HUES6 (cell line): Measurements from ENCODE around the gene GNB1L.
A peak's percentile ranks its signal among the peaks of the same experiment; 100 is the strongest.

Experiments
- H3K27ac ChIP-seq: 2 replicates; pipeline ENCODE4 v1.7.0; 2013; ENCODE audit warnings: low read depth, mild to moderate bottlenecking, low read length, inconsistent platforms
- H3K27me3 ChIP-seq: 2 replicates; pipeline ENCODE4 v1.6.1; 2013; ENCODE audit warnings: low read length; ENCODE audit not compliant: control insufficient read depth, insufficient read depth
- H3K36me3 ChIP-seq: 2 replicates; pipeline ENCODE4 v1.6.1; 2013; ENCODE audit warnings: low read length; ENCODE audit not compliant: control insufficient read depth, insufficient read depth
- H3K4me1 ChIP-seq: 2 replicates; pipeline ENCODE4 v1.6.1; 2013; ENCODE audit warnings: low read length; ENCODE audit not compliant: control insufficient read depth, insufficient read depth
- H3K4me3 ChIP-seq: 2 replicates; pipeline ENCODE4 v1.5.1; 2013; ENCODE audit warnings: low read depth, low read length
- H3K9ac ChIP-seq: one replicate; pipeline ENCODE4 v1.6.1; 2013; ENCODE audit warnings: mild to moderate bottlenecking, low read length
- H3K9me3 ChIP-seq: 2 replicates; pipeline ENCODE4 v1.6.1; 2013; ENCODE audit warnings: low read depth, low read length; ENCODE audit not compliant: control insufficient read depth, insufficient read depth

Gene GNB1L

DNA sequence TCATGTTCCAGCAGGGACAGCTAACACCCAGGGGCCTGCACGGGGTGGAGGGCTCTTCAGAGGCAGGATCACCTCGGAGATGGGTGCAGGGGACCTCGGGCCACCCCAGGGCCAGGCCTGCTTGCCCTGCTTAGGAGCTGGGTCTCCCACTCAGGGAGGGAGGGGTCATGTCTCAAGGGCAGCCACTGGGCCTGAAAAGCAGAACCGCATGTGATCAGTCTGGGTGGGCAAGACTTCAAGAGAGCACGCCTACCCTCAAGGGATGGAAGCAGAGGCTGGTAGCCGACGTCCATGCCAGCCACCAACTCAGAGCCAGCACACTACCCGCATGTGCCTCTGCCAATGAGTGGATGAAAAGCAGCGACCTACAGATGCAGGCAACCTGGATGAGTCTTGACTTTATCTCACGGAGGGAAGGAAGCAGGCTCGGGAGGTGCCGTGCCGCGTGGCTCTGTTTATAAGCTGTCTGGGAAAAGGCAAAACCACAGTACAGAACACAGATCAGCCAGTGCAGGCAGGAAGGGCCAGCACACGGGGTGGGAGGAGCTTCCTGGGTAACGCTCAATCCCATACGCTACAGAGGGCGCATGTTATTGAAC, 78.1 kb downstream of the GNB1L start:
- H3K9me3 ChIP-seq = no peaks in the 10 kb centered on the region
- H3K27ac ChIP-seq = no peak overlapping the region
- H3K9ac ChIP-seq = no peak overlapping the region
- H3K4me1 ChIP-seq = no peaks in the 10 kb centered on the region
- H3K4me3 ChIP-seq = no peak overlapping the region
- H3K27me3 ChIP-seq = peaks cover 23% of the 10 kb centered on the region; the same call in 1 of the 2 replicates
- H3K36me3 ChIP-seq = no peaks in the 10 kb centered on the region

DNA sequence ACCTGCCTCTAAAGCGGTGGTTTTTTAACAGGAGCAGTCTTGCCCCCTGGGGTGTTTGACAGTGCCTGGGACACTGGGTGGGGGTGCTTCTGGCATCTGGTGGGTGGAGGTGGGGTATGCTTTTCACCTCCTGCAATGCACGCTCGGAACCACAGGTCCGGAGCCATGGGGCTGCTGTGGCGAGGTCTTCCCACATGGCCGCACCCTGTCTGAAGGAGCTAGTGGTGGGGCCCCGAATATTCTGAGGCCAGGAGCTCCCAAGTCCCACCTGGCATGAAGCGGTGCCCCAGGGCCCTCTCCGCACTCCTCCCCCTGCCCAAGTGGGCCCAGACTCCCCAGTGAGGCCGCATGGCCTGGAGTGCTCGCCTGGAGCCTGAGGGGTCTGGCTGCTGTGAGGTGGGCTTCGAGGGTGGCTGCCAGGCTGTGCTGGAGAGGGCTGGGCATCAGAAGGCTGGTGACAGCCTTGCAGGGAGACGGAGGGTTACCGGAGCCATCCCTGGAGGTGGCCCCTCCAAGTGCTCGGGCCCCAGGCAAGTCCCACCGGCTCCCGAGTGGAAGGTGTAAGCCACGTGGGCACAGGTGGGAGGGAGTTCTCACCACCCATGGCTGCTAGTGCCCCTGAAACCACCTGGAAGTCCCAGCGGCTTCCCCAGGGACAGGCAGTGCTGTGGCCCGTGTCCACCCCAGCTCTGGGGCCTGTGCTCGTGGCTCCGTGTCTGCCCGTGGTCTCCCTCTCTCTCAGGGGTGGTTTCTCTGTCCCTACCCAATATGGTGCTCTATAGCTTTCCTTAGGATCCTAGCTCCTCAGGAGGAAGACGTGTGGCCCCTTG, 79.0 kb downstream of the GNB1L start:
- Histone ChIP-seq H3K36me3 (no peaks in the 10 kb centered on the region), H3K4me1 (no peaks in the 10 kb centered on the region), H3K27ac (no peak overlapping the region), H3K27me3 (peaks cover 31% of the 10 kb centered on the region), H3K4me3 (no peak overlapping the region), H3K9me3 (no peaks in the 10 kb centered on the region), H3K9ac (no peak overlapping the region)

DNA sequence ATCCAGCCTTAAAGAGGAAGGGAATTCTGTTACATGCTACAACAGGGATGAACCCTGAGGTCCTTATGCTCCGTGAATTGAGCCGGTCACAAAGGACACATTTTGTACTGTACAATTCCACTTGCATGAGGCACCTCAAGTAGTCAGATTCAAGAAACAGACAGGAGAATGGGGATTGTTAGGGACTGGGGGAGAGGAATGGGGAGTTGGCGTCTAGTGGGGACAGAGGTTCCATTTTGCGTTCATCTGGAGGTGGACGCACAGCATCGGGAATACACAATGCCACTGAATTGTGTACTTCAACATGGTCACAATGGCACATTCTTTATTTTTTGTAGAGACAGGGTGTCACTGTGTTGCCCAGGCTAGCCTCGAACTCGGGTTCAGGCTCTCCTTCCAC, 80.0 kb downstream of the GNB1L start:
- no peaks in the 10 kb centered on the region for H3K36me3 ChIP-seq
- H3K4me3 ChIP-seq = no peak overlapping the region
- H3K4me1 ChIP-seq = no peaks in the 10 kb centered on the region
- peaks cover 42% of the 10 kb centered on the region for H3K27me3 ChIP-seq
- H3K9me3 ChIP-seq = no peaks in the 10 kb centered on the region
- no peak overlapping the region for H3K27ac ChIP-seq
- no peak overlapping the region for H3K9ac ChIP-seq

DNA sequence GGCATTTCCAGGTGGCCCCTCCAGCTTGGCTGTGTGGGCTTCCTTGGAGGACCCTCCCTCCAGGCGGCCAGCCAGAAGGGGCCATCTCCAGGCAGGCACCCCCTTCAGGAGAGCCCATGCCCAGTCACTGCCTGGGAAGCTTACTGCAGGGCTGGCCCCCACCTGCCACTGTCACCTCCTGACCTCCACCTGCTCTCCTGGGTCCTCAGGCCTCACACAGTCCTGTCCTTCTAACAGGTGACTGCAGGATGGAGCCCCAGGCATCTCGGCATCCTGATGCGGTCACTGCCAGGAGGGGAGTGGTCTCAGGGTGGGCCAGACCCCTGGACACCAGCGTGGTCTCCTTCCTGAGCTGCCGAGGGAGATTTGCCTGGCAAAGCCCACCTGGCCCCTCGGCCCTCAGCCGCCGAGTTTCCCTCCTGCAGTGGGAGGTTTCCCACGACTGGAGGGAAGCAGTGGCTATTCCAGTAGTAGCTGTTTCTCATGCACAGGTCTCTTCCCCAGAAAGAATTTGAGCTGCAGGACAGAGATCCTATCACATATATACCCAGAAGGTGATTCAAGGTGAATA, 81.1 kb downstream of the GNB1L start:
- H3K36me3 ChIP-seq = no peaks in the 10 kb centered on the region
- no peak overlapping the region for H3K27ac ChIP-seq
- no peak overlapping the region for H3K9ac ChIP-seq
- H3K27me3 ChIP-seq = peaks cover 53% of the 10 kb centered on the region
- no peak overlapping the region for H3K4me3 ChIP-seq
- no peaks in the 10 kb centered on the region for H3K9me3 ChIP-seq
- no peaks in the 10 kb centered on the region for H3K4me1 ChIP-seq

DNA sequence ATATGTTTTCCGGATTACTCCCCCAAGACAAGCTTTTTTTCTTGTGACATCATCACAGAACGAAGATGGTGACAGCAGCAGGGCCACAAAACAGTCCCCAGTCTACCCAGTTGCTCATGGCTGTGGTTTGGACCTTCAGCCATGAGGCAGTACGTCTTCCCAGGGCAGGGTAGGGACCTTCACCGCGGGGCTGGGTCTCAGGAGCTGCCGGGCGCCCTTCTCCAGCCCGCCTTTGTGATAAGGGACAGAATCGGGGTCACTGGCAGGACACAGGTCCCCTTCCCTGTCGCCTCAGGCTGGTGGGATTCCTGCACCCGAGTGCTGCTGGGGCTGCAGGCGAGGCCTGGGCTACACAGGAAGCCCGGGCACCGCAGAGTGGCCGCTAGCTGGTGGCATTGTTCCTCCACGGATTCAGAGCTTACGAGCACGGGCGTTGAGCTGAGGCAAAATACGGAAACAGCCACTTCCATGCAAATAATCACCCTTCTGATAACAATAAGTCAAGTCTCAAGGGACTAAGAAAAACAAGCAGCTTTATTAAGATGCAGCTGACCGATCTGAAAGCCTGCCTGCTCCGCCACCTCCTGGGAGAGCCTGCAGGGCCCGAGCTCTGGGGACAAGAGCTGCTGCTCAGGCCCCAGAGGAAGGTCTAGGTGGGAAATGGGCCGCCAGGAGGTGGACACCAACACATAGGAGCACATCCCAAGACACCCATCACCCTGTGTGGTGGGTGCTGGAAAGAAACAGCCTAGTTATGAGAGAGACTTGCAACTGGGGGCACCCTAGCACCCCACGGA, 81.8 kb downstream of the GNB1L start:
- H3K4me3 ChIP-seq = no peak overlapping the region
- peaks cover 60% of the 10 kb centered on the region for H3K27me3 ChIP-seq
- H3K4me1 ChIP-seq = 0 out of 2 replicates have a peak, but pooled peaks cover 3% of the 10 kb centered on the region
- no peaks in the 10 kb centered on the region for H3K9me3 ChIP-seq
- no peak overlapping the region for H3K9ac ChIP-seq
- H3K36me3 ChIP-seq = no peaks in the 10 kb centered on the region
- H3K27ac ChIP-seq = no peak overlapping the region

DNA sequence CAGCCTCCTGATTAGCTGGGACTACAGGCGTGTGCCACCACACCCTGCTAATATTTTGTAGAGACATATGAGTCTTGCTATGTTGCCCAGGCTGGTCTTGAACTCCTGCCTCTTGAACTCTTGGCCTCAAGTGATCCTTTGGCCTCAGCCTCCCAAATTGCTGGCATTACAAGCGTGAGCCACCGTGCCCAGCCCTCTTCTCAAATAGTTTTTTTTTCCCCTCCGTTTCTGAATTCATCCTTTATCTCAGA, 82.3 kb downstream of the GNB1L start:
- Histone ChIP-seq H3K4me3 (no peak overlapping the region), H3K9ac (no peak overlapping the region), H3K27me3 (peaks cover 65% of the 10 kb centered on the region), H3K4me1 (0 out of 2 replicates have a peak, but pooled peaks cover 3% of the 10 kb centered on the region), H3K36me3 (no peaks in the 10 kb centered on the region), H3K27ac (no peak overlapping the region), H3K9me3 (no peaks in the 10 kb centered on the region)

DNA sequence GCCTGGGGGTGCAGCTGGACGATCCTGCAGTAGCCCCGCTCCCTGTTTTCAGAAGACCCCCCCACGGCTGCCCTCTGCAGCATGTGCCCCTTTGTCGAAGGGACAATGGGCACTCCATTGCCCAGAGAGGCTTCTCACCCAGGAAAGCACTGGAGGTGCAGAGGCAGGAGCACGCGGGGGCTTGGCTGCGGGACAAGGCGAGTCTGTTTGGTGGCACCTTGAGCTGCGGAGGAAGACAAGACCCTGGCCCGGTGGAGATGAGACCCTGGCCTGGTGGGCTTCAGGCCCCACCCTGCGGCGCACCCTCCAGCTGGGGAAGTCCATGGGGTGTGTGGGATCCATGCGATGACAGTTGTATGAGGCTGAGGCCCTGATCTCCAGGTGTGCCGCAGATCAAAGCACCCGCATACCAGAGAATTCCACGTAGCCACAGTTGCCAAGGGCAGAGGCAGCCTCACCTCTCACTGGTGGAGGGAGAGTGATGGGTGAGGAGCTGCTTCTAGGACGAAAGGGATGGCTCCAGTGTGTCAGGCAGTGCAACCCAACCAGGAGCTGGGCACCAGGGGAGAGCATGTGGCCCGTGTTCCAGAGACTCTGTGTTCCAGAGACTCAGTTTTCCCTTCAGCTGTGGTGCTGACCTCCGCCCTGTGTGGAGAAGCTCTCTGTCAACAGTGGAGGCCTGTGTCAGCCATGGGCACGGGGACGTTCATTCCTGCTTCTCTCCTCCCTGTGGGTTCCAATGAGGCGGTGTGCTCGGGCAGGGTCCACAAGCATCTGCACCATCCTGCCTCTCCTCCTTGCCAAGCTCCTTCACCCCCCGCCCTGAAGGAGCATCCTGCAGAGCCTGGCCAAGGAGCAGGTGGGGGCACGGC, 84.1 kb downstream of the GNB1L start:
- H3K9ac ChIP-seq = no peak overlapping the region
- H3K4me1 ChIP-seq = peaks cover 3% of the 10 kb centered on the region; the same call in 1 of the 2 replicates
- H3K36me3 ChIP-seq = no peaks in the 10 kb centered on the region
- H3K27me3 ChIP-seq = peaks cover 82% of the 10 kb centered on the region
- no peaks in the 10 kb centered on the region for H3K9me3 ChIP-seq
- H3K4me3 ChIP-seq = no peak overlapping the region
- H3K27ac ChIP-seq = no peak overlapping the region

DNA sequence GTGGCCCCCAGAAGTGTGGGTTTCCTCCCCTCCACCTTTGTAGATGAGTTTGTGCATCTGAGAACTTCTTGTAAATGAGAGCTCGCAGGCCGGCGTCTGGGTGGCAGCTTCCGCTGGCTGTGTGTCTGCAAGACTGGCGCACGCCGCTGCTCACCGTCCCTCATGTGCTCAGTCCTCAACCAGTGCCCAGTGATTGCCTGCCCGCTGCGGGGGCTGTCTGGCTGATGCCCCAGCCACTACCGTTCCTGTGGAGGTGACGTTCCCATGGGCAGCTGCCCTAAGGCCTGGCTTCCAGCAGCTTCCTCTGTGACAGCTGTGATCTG, 85.3 kb downstream of the GNB1L start:
- Histone ChIP-seq H3K36me3 (no peaks in the 10 kb centered on the region), H3K9me3 (no peaks in the 10 kb centered on the region), H3K4me3 (no peak overlapping the region), H3K27me3 (peaks cover 91% of the 10 kb centered on the region), H3K9ac (no peak overlapping the region), H3K27ac (no peak overlapping the region), H3K4me1 (peaks cover 16% of the 10 kb centered on the region; the same call in 1 of the 2 replicates)

DNA sequence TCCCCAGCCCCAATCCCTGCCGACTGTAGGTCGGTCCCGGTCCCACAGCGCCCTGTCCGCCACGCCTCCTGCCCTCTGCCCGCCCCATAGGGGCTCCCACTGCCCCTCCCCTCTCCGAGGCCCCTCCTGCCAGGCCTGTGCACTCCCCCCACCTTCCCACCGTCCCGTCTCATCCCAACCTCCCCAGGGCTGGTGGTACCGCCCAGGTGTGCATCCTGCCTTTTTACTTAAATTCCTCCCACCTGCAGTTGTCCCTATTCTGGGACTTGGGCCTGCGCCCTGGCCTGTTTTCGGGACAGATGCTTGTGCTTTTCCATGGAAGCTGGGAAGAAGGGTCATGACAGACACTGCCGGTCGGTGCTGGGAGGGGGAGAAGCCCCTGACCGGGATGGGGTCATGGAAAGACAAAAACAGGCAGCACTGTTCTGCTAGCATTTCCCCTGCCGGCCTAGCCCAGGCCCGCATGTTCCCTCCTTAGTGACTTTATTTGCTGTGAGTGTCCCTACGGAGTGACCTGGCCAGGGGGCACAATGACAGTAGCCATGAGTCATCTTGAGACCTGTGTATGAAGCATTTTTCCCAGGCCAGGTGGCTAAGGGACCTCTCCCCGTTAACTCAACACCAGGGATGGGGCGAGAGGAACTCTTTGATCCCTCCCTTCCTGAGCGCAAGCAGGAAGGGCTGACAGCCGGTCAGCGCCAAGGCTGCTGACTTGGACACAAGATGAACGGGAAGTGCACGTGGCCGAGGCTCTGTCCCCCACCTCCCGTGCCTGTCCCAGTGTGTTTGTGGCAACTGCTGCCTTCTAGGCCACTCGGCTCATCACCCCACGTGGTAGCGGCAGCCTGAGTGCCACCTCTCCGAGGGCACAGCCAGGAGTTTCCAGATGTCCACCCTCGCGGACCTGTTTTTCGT, 87.0 kb downstream of the GNB1L start:
- no peak overlapping the region for H3K9ac ChIP-seq
- no peaks in the 10 kb centered on the region for H3K36me3 ChIP-seq
- no peaks in the 10 kb centered on the region for H3K9me3 ChIP-seq
- peaks cover 94% of the 10 kb centered on the region for H3K27me3 ChIP-seq
- H3K4me3 ChIP-seq = peak overlapping the region; percentile 48
- no peak overlapping the region for H3K27ac ChIP-seq
- H3K4me1 ChIP-seq = peaks cover 22% of the 10 kb centered on the region; the same call in 1 of the 2 replicates
